NCI-H1694 treated with DMSO at 0.1 percent for 48 hours (cell line): ENCODE results near the gene SLAMF8.
A peak's percentile ranks its signal among the peaks of the same experiment; 100 is the strongest.

Experiments used
- DNase-seq: peaks from one replicate; lab custom pipeline; 2025; lab: John Stamatoyannopoulos, UW

The SLAMF8 gene

DNA sequence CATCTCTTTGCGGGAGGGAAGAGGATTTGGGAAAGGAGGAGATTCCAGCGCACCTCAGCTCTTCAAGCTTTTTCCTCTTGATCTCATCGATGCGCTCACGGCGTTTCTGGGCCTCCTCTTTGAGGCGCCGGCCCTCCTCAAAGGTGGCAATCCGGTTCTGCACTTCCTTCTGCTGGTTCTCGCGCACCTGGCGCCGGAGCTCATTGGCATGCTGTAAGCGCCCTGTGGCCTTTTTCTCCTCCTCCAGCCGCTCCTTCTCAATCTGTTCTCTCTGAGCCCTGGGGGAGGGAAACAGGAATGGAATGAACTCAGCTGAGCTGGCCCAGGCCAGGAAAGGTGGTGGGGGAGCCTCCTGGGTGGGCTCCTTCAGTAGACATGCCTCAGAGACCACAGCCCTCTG, 46.2 kb downstream of the SLAMF8 start:
- no peak for DNase-seq

DNA sequence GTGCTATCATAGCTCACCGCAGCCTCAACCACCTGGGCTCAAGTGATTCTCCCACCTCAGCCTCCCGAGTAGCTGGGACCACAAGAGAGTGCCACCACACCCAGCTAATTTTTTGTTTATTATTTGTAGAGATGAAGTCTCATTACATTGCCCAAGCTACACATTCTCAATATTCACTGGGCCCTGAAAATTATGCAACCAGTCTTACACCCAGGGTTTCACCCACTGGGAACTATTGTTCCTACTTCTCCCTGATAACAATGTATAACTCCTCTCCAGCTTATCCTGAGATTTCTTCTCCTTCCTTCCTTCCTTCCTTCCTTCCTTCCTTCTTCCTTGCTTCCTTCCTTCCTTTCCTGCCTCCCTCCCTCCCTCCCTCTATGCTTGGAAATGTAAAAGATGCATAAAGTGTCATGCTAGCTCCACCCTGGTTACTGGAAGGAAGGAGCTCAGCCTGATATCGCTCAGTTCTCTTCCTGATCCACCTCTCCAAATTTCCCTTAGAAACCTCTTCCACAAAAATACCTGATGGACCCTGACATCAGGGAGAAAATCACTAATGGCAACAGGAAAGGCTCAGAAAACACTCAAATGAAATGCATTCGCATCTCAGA, 47.0 kb downstream of the SLAMF8 start:
- DNase-seq: no peak

DNA sequence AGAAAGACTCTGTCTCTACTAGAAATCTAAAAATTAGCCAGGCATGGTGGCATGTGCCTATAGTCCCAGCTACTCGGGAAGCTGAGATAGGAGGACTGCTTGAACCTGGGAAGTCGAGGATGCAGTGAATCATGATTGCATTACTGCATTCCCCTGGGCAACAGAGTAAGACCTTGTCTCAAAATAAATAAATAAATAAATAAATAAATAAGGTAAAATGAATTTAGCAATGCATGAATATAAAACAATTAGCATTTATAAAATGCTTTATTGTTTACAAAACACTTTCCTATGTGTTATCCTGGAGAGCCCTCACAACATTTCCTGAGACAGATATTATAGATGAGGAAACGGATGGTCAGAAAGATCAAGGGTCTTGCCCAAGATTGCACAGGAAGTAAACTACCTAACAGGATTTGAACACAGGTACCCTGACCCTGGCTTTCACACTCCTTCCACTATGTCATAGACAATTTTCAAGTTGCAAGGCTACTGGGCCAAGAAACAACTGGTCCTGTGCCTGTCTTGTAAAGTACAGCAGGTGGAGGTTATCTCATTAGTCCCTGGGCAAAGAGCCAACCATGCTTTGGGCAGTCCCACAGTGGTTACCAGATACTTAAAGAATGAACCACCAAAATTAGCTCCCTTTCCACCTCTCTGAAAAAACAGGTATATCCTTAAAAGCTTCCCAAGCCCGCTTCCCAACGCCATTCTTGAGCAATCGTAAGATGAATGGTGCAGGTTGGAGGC, 51.2 kb downstream of the SLAMF8 start:
- no peak for DNase-seq

DNA sequence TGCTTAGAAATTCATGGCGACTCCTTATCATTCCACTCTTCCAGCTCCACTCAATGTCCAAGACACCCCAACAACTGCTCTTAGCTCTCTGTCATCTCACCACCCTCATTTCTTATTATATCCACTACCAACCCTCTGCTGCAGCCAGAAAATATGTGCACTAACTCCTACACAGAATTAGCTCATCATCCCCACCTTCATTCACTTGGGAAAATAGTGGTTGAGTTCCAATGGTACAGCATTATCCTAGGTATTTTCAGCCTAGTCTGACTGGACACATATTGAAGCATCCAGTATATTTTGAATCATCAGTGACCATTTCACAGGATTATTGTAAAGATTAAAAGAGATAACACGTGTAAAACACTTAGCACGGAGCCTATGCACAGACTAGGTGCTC, 52.5 kb downstream of the SLAMF8 start:
- no peak for DNase-seq

DNA sequence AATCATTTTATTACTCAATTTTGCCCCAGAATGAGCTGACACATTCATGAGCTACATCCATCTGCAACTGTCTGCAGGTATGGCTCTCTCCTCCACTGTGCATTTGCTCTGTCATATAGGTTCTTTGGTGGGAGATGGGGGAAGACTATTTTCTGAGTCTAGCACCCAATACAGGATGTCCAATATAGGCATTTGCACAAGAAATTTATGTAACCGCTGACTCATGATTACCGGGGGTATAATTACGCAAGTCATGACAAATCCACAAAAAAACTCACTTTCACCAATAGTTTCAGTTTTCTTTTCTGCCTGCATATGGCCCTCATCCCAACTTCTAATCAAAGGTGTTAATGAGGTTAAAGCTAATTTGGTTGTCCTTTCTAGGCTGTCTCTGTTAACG, 53.3 kb downstream of the SLAMF8 start:
- no peak for DNase-seq

DNA sequence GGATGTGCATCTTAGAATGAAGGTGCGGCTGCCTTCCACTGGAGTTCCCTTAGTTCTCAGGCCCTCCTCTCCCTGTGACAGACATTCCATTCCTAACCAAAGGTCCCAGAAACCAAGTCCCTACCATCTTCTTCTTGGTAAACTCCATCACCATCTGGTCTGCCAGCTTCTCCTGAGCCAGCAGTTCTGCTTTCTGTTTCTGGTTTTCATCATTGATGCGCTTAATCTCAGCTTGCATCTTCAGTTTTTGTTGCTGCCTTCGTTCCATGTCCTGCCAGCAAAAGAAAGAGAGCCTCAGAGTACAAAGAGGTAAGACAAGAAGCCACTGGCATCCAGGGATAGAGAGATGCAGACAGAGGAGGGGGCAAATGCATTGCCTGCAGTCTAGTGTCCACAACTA, 53.8 kb downstream of the SLAMF8 start:
- DNase-seq: no peak

DNA sequence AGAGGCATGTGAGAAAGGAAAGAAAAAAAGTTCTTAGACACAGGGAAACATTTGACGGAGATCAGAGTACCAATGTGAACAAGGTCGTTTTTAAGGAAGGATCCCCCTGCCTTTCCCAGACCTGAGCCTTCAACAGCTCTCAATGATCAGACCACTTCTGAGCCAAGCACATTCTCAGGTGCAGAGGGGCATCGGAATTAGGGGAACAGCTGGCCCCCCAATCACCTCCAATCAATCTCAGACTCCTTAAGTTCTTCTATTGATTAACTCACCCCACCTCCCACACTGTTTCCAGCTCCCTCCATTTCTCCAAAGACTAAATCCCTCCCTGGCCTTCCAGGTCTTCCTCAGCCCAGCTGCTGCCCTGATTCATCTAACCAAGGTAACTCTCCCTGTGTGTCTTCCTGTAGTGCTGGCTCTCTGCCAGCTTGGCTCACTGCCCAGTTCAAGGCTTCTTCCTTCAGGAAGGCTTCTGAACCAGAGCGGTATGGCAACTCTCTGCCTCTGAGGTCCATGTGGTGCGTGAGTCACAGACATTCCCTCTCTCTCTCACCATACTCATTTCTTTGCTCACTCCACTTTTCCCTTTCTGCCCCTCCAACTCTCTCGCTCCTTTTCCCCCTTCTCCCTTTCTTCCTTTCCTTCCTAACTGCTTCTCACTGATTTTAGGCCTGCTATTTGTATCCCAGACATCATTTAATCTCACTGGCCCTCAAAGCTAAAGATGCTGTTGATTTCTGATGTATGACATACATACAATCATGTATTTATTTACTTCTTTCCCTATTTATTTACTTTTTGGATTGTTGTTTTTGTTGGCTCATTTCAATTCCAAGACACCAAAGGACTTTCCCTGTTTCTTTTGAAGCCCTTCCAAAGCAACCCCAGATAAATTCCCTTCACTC, 55.2 kb downstream of the SLAMF8 start:
- no peak for DNase-seq

DNA sequence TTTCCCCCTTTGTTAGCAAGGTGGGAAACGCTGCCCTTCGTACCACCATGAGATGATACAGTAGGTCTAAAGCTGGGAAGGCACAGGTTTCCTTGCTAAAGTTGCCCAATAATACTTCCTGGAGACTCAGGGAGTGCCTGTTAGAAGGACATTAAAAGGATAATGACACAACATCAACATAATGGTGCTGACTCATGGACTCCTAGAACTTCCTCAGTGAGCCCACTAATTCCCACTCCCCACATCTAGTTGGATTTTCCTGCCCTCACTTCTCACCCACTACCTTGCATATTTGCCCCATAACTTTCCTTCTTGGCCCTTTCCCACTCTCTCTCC, 55.8 kb downstream of the SLAMF8 start:
- no peak for DNase-seq

DNA sequence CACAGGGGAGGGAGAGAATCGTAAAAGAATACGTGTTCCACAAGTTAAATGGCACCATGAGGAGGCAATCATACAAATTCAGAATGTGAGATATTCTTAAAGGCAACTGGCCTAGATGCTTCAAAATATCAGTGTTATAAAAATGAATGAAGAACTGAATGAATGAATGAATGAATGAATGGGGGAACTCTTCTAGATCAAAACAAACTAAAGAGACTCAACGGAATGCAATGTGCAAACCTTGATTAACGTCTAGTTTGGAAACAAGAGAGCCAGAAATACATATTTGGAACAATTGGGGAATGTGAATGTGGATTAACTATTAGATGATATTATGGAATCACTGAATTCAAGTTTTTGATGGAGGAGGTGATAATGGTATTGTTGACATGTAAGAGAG, 56.5 kb downstream of the SLAMF8 start:
- no peak for DNase-seq

DNA sequence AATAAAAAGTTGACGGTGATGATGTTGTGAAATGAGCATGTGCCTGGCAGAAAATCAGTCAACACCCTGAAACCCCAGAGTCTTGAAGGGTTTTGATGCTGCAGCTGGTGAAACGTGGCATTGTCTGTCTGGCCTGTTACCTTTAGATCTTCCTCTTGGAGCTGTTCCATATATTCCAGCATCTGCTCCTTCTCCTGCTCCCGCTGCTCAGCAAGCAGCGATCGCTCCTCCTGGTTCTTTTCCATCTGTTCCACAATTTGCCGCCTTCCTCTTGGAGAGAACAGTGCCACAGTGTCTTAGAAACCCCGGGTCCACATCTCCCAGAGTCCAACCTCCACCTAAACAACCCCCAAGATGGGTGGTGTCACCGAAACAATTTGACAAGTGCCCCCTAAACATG, 57.6 kb downstream of the SLAMF8 start:
- peak; percentile 71 for DNase-seq
